Measurements from ENCODE around the gene CALD1.
A peak's percentile ranks its signal among the peaks of the same experiment; 100 is the strongest.

CALD1 gene

DNA sequence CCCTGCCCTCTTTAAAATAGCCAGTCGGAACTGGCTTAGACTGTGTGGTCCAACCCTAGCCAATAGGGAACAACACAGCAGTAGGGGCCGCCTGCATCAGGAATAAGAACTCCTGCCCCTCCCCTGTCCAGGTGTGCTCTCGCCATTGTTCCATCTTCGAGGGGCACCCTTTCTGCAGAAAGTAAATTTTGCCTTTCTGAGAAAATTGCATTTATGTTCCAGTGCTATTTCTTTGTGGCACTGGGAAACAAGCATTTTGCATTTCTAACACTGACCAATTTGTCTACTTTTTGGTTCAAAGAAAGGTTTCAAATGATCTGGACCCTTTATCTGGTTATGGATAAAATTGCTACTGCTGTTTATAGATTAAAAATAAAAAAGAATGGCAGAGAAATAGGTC lies 116.6 kb downstream of the CALD1 start:
- DNase-seq (ENCODE audit: low spot score): no peak

DNA sequence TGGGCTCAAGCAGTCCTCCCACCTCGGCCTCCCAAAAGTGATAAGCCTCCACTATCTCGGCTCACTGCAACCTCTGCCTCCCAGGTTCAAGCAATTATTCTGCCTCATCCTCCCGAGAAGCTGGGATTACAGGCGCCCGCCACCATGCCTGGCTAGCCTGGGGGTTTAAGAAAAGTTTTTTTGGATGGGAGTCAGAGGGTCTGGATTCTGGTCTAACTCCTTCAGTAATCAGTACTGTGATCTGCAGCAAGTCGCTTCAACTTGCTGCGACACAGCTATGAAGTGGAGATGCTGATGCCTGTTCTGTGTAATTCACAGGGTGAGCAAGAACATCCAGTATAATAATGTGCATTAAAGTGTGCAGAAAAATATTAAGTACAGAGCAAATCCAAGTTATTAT lies 118.5 kb downstream of the CALD1 start:
- no peak for DNase-seq (ENCODE audit: low spot score)

DNA sequence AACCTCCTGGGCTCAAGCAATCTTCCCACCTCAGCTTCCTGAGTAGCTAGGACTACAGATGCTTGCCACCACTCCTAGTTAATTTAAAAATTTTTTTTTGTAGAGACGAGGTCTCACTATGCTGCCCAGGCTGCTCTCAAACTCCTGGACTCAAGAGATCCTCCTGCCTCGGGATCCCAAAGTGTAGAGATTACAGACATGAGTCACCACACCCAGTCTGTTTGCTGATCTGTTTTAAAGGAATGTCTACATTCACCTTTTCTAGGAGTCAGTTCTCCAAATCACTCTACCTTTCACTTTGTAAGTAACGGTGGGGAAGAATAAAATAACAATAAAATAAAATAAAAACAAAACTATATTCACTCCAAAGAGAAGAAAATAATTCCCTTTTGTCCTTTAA lies 120.3 kb downstream of the CALD1 start:
- DNase-seq (ENCODE audit: low spot score): no peak

DNA sequence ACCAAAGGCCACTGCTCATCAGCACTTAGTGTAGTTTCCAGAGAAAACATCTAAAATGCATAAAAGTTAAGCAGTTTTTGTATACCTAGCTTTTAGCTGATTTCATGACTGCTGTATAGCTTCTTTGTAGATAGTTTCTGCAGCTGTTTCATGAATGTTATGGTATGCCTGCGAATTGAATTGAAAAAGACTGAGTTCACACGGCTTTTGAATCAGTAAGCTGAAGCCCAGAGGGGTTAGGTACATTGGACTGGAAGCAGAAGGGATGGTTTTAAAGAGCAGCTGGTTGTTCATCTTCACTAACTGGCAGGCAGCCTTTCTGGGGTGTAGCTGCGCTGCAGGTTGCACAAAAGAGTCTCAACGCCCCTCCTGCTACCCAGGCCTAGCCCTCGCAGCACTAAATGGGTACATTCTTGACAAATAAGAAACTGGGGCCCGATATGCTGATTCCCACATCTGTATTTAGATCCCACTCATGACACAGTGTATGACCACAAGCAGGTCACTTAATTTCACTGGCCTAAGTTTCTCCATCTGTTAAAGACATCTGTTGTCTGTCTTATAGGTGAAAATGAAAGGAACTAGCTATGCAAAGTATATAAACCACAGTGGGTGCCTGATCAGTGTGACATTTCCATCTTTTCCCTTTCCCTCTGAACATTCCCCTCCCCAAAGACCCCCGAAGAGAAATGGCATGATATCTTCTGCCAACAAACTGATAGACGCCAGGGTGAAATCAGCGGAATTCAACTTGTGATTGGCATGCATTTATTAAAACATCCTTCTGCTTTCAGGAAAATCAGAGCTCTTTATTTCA lies 120.9 kb downstream of the CALD1 start:
- peak; percentile 51 for DNase-seq (ENCODE audit: low spot score)

DNA sequence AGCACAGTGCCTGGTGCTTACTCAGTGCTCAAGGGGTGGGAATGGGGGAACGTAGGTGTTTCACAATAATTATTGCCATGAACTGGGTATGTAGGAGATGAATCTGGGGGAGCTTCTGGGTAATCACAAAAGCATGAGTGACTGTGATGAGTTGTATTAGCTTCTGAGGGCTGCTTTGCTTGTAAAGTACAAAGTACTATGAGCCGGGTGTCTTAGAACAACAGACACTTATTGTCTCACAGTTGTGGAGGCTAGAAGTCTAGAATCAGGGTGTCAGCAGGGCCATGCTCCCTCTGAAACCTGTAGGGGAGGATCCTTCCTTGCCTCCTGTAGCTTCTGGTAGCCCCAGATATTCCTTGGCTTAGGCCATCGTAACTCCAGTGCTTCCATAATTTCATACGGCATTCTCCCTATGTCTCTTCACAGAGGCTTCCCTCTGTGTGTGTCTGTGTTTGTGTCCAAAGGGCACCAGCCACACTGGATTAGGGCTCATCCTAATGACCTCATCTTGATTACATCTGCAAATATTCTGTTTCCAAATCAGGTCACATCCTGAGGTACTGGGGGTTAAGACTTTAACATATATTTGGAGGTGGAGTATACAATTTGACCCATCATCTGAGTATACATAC lies 122.1 kb downstream of the CALD1 start:
- DNase-seq (ENCODE audit: low spot score): no peak

DNA sequence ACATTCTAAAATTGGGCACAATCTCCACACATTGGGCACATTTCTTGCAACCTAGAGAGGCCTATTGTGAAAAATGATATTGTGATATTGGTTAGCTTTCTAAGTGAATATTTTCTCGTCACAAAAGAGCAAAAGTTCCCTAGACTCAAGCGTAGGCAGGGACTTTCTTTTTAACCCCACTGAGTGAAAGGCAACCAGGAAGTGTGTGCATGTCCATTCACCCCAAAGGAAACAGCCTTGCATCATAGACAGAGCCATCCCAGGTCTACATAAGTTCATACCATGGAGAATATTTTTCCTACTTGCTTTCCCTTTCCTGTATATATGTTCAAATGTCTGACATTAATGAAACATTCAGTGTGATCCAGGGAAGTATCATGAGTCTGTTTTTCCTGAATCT lies 122.6 kb downstream of the CALD1 start:
- DNase-seq (ENCODE audit: low spot score): no peak

DNA sequence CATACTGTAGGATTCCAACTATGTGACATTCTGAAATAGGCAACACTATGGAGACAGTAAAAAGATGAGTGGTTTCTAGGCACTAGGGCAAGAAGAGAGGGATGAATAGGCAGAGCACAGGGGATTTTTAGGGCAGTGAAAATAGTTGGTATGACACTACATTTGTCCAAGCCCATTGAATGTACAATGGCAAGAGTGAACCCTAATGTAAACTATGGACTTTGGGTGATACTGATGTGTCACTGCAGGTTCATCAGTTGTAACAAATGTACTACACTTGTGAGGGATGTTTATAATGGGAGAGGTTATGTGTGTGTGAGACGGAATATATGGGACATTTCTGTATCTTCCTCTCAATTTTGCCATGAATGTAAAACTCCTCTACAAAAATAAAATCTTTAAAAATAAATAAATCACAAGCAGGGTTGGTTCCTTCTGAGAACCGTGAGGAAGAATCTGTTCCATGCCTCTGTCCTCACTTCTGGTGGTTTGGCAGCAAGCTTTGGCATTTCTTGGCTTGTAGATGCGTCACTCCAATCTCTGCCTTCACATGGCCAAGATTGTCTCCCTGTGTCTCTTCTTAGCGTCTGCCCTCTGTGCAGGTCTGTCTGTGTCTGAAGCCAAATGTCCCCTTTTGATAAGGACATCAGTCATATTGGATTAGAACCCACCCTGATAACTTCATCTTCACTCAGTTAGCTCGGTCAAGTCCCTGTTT lies 123.8 kb downstream of the CALD1 start:
- no peak for DNase-seq (ENCODE audit: low spot score)

DNA sequence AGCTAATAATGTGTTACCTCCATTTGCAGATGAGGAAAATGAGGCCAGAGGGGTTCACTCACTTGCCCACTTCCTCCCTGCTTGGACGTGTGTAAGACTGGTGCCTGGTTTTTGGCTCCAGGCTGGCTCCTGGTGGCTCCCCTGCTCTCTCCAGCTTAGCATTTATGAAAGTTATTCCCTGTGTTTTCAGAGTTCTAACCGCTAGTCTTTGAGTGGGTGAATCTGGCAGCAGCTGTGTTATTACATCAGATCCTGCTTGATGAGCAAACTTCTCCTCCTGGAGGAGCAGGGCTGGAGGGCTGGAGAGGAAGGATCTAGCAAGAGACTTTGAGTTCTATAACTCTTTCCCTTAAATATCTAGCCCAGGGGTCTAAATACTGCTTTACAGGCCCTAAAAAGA lies 125.9 kb downstream of the CALD1 start:
- DNase-seq (ENCODE audit: low spot score): no peak

DNA sequence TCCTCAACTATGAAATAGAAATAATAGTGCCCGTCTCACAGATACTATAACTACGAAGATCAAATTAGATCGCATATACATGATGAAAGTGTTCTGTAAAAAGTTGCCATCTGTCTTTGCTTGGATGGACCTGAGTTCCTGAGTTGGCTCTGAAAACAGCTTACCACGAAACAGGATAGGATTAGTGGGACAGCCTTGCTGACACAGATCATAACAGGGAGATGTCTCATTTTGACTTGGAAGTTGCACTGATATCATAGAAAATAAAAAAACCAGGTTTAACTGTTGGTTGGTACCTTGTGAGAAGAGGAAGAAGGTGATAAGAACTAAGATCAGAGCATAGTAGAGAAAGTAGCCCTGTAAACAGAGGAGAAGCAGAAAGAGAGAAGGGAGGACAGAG lies 127.6 kb downstream of the CALD1 start:
- DNase-seq (ENCODE audit: low spot score): no peak

DNA sequence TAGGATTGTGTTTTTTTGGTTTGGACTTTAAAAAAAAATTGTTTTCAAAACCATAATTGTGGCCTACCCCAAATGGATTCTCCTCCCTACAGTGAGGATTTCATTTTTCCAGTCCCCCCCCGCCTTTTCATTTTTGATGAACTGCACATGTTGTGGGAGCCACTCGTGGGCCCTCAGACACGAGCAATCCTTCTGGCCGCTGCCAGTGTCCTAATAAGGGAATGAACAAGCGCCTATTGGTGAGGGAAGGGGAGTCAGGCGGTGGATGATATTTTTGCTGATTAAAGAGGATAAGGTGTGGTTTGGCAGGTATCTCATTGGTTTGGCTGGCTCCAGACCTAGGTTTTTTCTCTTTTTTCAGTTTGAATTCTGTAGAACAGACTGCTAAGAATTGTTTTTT lies 128.2 kb downstream of the CALD1 start:
- DNase-seq (ENCODE audit: low spot score): no peak

DNA sequence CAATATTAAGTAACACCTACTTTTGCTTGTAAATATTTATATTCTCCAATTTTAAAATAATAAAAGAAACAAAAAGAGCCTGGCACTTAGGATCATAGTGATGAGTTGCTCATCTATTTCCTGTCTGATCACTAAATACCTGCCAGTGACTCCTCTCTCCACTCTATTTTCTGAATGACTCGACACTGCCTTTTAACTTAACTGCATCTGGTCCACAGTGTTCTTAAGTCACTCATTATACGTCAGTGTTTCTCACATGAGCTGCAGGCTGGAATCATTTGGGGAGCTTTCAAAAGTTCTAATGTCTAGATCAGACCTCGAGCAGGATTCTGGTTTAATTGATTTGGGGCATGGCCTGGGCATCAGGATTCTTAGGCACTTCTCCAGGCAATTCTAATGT lies 128.9 kb downstream of the CALD1 start:
- DNase-seq (ENCODE audit: low spot score): no peak

DNA sequence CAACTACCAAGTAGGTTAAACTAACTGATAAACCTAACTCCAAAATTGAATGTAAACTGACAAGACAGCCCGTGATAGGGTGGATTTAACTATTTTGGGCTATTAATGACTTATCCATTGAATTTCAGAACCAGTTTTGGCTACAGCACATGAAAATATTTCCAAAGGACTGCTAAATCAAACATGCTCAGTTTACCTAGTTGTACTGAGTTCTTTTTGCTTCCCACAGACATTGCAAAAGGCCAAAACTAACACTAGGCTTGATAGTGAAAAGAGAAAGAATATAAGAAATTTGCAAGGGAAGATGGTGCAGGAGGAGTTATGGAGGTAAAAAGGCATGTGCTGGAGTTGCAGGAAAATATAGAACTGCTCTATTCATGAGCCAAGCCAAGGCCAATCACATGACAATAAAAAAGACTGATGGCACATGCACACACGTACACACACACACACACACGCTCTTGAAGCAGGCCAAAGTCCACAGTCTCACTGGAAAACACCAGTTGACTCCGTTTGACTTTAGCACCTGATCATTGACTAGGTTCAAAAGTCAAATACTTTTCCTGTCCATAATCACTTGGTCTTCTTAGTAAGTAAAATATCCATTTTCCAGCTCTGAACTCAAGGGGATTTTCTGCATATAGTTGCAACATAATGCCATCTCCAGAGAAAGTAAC lies 130.9 kb downstream of the CALD1 start:
- no peak for DNase-seq (ENCODE audit: low spot score)

DNA sequence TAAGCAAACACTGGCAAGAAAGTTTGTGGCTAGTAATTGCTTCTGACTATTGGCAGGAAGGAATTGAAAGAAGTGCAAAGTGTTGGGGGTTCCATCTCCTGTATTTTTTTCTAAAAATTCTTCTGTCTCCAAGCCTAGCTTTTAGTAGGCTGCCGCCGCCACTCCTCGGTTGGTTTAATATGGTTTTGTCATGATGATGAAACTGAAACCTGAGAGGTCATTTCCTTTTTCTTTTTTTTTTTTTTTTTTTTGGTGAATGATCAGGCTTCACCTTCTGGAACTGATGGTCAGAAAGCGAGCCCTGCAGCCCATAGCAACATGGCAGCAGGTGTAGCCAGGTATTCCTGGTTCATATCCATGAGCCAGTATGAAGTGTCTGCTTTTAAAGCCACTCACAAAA lies 131.5 kb downstream of the CALD1 start:
- no peak for DNase-seq (ENCODE audit: low spot score)

DNA sequence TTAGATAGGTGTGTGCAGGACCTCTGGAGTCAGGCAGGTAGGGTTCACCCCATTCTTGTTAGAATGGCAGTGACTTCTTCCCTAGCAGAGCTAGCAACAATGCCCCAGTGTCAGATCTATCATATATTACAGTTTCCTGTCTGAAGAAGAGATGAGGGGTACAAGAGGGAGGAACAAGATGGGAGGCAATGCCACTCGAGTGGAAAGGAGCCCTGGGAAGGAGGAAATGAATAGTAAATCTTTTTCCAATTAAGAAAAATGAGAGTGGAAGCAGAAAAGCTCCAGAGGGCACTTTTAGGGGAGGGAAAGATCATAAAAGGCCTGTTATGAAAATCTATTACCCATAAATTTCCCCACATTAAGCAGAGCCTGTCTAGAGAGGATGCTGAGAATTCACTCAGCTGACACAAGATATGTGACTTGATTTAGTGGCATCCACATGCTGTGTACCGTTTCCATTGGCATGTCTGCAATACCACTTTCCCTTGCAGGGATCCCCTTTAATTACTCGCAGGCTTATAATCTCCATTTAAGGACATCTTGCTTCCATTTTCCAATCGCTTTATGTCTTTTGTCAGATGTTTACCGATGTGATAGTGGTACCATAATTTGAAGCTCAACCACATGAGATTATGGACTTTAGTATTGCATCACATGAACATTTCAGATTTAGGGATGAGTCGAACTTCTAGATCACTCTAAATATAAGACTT lies 136.9 kb downstream of the CALD1 start:
- no peak for DNase-seq (ENCODE audit: low spot score)

DNA sequence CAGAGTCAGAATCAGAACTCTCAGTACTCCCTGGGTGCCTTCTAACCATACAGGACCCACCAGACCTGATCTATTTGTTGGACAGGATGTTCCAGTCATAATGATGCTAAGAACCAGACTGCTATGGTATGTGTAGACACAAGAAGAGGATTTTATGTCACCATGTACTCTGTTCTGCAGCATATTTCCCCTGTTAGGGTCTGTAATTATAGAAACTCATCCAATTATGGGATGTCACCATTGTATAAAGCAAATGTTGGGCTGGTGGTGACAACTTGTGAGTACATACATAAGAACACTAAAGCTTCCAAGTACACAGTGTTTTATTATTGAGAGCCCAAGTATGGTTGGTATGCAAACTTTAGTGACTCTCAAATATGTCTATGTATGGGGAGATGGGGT lies 139.8 kb downstream of the CALD1 start:
- no peak for DNase-seq (ENCODE audit: low spot score)

DNA sequence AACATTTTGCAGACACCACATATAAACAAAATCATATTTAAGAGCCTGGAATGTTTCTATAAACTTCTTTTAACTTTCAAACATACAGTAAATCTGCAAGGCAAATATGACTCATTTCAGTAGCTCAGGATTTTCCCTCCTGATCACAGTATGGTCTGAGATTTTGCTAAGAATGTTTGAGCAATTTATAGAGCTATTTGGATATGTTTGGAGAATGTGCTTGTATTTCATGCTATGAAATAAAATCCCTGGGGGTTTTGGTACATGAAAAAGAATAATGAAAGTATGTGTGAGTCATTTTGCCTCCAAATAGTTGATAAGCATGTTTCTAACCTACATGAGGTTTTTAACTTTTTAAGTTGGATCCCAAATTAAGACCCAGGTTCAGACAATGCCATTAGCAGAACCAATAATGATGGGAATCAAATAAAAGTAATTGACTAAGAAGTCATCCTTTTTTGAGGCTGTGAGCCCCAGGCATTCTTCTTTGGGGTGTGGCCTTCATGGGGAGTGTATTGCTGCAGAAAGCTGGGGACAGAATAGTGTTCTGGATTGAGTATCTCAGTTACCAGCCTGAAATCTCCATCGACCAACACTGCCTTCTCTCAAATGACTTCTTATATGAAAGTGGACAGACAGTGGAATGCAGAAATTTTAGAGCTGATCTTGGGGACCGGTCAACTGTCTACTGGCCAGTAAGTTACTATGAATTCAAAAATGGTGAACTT lies 140.8 kb downstream of the CALD1 start:
- DNase-seq (ENCODE audit: low spot score): no peak

DNA sequence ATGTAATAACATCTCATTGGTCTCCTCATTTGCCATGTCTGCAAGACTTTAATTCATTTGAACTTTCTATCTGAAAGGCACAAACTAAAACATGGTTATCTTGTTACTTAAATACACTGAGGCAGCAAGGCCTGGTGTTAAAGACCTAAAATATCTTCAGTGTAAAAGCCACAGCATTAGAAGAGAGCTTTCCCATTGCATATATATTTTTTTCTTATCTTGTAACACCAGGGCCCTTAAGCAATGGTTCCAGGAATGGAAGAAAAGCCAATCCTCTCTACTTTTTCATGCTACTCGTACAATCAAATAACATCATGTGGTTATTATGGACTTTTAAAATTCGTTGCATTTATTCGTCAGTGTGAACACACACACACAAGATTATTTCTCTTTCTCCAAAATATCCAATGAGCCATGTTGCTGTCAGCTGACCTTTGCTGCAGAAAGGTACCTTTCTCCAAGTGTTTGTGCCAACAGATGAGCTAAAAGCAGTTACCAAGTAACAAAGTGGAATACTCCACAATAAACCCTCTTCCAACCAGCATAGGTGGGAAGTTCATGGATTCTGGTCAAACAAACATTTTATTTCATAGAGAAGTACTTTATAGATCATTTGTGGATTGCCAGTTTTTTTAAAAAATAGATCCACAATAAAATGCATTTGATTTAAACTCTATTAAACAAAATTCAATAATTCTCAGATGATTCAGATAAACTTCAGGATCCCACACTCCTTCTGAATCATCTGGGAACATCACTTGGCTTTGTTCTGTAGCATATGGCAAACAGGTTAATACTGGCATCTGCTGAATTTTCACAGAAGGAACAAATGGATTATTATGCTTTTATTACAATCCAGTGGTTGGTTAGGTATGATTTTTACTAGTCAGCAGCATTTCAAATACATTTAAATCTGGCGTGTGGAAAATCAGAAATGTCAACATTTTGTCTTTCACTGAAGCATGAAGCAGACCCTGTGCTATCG lies 143.6 kb downstream of the CALD1 start:
- DNase-seq (ENCODE audit: low spot score): no peak

DNA sequence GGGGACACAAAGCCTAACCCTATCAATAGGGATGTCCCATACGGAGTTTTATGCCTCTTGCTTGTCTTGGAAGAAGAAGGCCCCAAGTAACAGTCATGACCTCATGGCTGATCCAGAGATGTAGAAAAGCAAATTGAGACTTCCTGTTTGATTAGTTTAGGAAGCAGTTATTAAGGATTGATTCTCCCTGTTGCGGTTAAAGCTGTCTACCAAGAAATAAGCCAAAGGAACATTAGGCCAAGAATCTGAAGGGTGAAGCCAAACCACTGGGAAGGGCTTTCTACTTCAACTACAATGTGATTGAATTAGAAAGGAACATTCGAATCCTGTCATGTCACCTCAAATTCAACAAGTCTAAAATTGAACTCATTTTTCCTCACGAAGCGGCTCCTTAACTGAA lies 146.3 kb downstream of the CALD1 start:
- DNase-seq (ENCODE audit: low spot score): no peak

DNA sequence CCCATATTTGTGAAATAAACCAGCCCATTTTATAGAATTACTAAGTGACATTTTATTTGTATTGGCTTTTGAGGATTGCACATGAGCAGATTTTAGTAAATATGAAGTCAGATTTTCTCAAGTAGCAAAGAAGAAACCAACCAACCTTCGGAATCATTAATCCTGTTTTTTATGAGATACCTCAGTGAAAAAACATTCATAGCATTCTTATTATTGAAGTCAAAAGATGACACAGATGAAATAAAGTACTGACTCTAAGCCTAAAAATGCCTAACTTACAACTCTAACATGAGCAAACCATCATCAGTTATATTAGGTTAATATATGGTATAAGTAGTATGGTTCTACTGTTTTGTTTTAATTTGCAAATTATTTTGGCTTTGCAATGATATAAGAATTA lies 147.0 kb downstream of the CALD1 start:
- DNase-seq (ENCODE audit: low spot score): no peak

DNA sequence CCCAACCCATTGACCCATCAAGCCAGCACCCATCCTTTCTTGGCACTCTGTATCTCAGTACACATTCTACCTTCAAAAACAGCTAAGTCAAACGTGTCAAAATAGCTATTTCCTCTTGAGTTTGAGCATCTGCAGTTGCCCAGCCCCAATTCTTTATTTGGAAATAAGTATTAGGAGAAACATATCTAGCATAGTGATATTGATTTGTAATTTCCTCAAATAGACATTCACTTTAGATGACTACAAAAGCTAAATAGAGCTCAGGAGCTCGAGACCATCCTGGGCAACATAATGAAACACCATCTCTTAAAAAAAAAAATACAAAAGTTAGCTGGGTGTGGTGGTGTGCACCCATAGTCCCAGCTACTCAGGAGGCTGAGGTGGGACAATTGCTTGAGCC lies 147.6 kb downstream of the CALD1 start:
- no peak for DNase-seq (ENCODE audit: low spot score)

All from NAMALWA (cell line).